Kidney (tissue), 14 donors: ENCODE results near the gene LCN15. TPM values are rescaled to one million over a fixed set of nuclear protein-coding genes. Genes with fewer than 3 reads are reported as not detected.
A peak's percentile ranks its signal among the peaks of the same experiment; 100 is the strongest.

ENCODE experiments used
- DNase-seq, 5 donors: peaks; one replicate each; pipeline ENCODE4 v3.0.0-alpha.2; 2013 to 2020
- FAIRE-seq: peaks from 2 replicates; lab custom pipeline; 2012; peaks lifted over from hg19 to GRCh38; lab: Jason Lieb, UNC
- H3K27ac ChIP-seq, 2 donors: one replicate each; pipeline ENCODE4 v1.7.0; 2013; ENCODE audit warnings: low read depth in 2 of 2, low read length in 2 of 2, inconsistent platforms in 1 of 2
- H3K27me3 ChIP-seq: one replicate; pipeline ENCODE4 v1.7.1; 2013; ENCODE audit warnings: low read length, inconsistent platforms; ENCODE audit not compliant: control insufficient read depth, insufficient read depth
- H3K36me3 ChIP-seq, 3 donors: one replicate each; pipeline versions ENCODE4 v1.7.0 to v1.7.1; 2013; ENCODE audit warnings: low read length in 3 of 3, control low read depth in 1 of 3, inconsistent platforms in 1 of 3; ENCODE audit not compliant: insufficient read depth in 3 of 3, control insufficient read depth in 2 of 3
- H3K4me1 ChIP-seq, 3 donors: one replicate each; pipeline versions ENCODE4 v1.7.0 to v1.7.1; 2013; ENCODE audit warnings: low read length in 3 of 3, inconsistent platforms in 1 of 3, low read depth in 1 of 3; ENCODE audit not compliant: control insufficient read depth in 2 of 3, insufficient read depth in 2 of 3
- H3K4me3 ChIP-seq, 3 donors: one replicate each; pipeline versions ENCODE4 v1.7.0 to v1.8.1; 2013; ENCODE audit warnings: low read length in 3 of 3, control low read depth in 1 of 3, inconsistent platforms in 1 of 3
- H3K9ac ChIP-seq, 3 donors: one replicate each; pipeline versions ENCODE4 v1.7.0 to v1.7.1; 2013; ENCODE audit warnings: low read length in 3 of 3, control low read depth in 1 of 3, inconsistent platforms in 1 of 3
- H3K9me3 ChIP-seq, 3 donors: one replicate each; pipeline versions ENCODE4 v1.7.0 to v1.7.1; 2013; ENCODE audit warnings: low read length in 3 of 3, control low read depth in 1 of 3, inconsistent platforms in 1 of 3; ENCODE audit not compliant: control insufficient read depth in 2 of 3, insufficient read depth in 1 of 3
- CTCF ChIP-seq: IDR thresholded peaks from 3 replicates; pipeline ENCODE4 v1.5.1; 2012; ENCODE audit warnings: mild to moderate bottlenecking, moderate library complexity, borderline replicate concordance; ENCODE audit not compliant: insufficient read depth; ENCODE audit errors: extremely low read depth
- intact Hi-C: fragments of 100-400 bp; cut with DNase I; formaldehyde crosslinking; loops from one replicate; pipeline ENCODE4 v1.11.1; 2022
- polyA plus RNA-seq: library from polyadenylated mRNA; stranded (reverse); fragments of 350-450 nt; fragmentation: Illumina TruSeq; extraction: RNeasy Lipid Tissue Mini Kit (QIAGEN cat#74804); gene quantifications from one replicate; pipeline ENCODE4 v1.2.3, GENCODE V29; 2014; ENCODE audit warnings: low read depth, low replicate concordance; ENCODE audit not compliant: insufficient read depth
- total RNA-seq: library from RNA; stranded (reverse); fragmentation: NEBNext Ultra II Directional; extraction: Animal tissue kit (Norgen Biotek cat#: 25700); gene quantifications from one replicate; pipeline ENCODE4 v1.2.1, GENCODE V29; 2021
- donor health status: control.
- donor health status: control.
- donor health status: control.
- donor health status: control.
- donor health status: control.
- donor health status: DM: yes; HTN: yes; CAD: no.
- donor health status: Normal renal cell carcinoma (clear cell type).

Gene LCN15
- total and polyA plus RNA-seq, 2 donors from 2014 or later, result not detected

DNA sequence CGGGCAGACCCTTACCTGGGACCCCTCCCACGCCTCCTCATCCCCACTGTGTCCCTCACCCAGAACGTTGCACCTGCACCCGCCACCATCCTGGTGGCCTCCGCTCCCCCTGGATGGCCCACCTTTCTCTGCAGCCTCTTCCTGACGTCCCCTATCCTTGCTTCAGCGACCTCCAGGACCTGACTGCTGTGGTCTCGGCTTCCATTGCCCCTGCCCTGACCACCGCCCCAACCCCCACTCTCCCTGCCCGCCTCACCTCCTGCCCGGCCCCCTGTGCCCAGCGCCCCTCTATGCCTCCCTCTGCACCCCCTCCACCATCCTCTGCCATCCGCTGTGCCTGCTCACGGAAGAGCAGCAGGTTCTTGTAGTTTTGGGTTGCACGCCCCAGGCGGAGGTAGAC lies 23.8 kb downstream of the LCN15 start:
- Histone ChIP-seq H3K4me3 (no peak overlapping the region), H3K9ac (no peak overlapping the region), H3K9me3 (no peaks in the 10 kb centered on the region), H3K27me3 (no peaks in the 10 kb centered on the region), H3K36me3 (no peaks in the 10 kb centered on the region), H3K27ac (no peak overlapping the region), H3K4me1 (peaks cover 0 to 16% (median 4%) of the 10 kb centered on the region in 3 donors)
- intact Hi-C loops, result no loop called here
- DNase-seq (peak in 1 of 5 donors; percentile 77), FAIRE-seq (no peak)
- TF ChIP-seq CTCF, result no peak

GRCh38 chr9:136740069-136740468 lies 24.2 kb downstream of the LCN15 start:
- TF ChIP-seq CTCF, result no peak
- intact Hi-C loops, result no loop called here
- no peak for FAIRE-seq
- H3K9me3 ChIP-seq, result no peaks in the 10 kb centered on the region
- no peak overlapping the region for H3K4me3 ChIP-seq
- no peaks in the 10 kb centered on the region for H3K27me3 ChIP-seq
- H3K27ac ChIP-seq, result no peak overlapping the region
- H3K4me1 ChIP-seq, result peaks cover 0 to 16% (median 4%) of the 10 kb centered on the region in 3 donors
- H3K36me3 ChIP-seq, result no peaks in the 10 kb centered on the region
- DNase-seq, result no peak
- H3K9ac ChIP-seq, result no peak overlapping the region

DNA sequence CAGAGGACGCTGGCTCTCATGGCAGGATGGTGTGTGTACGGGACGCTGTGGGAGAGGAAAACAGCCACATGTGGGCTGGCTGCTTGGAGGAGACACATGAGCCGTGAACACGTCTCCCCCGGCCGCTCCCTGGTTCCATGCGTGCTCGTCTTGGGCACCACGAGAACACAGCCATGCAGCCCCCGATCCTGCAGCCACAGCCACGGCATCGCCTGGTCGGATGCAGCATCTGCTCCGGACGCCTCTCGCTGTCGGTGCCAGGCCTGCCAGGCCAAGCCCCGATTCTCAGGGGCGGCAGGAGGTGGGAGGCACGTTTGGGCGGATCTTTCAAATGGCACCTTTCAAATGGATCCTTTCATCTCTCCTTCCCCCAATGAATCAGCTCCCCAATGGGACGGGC lies 24.8 kb downstream of the LCN15 start:
- peaks cover 0 to 16% (median 4%) of the 10 kb centered on the region in 3 donors for H3K4me1 ChIP-seq
- H3K4me3 ChIP-seq, result no peak overlapping the region
- no peaks in the 10 kb centered on the region for H3K27me3 ChIP-seq
- DNase-seq, result no peak
- no peak for FAIRE-seq
- intact Hi-C loops, result no loop called here
- TF ChIP-seq CTCF, result no peak
- no peak overlapping the region for H3K9ac ChIP-seq
- no peak overlapping the region for H3K27ac ChIP-seq
- no peaks in the 10 kb centered on the region for H3K9me3 ChIP-seq
- no peaks in the 10 kb centered on the region for H3K36me3 ChIP-seq

DNA sequence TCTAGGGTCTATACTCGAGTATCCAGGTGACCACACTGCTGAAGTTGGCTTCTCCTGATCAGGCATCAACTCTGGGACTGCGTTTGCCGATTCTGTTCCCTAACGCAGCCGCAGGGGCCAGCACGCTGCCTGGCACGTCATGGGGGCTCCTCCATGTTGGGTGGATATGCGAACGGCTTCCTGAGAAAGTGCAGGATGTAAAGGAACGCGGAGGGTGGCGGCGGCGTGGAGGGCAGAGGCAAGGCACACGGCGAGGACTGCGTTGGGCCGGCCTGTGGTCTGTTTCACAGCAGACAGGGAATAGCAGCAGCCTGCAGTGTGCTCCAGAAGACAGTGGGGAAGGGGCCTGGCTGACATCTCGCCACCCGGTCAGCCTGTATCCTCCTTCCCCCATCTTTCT lies 25.4 kb downstream of the LCN15 start:
- FAIRE-seq (no peak), DNase-seq (no peak)
- H3K27me3 ChIP-seq, result no peaks in the 10 kb centered on the region
- H3K27ac ChIP-seq, result no peak overlapping the region
- H3K9ac ChIP-seq, result no peak overlapping the region
- H3K36me3 ChIP-seq, result no peaks in the 10 kb centered on the region
- intact Hi-C loops, result no loop called here
- no peaks in the 10 kb centered on the region for H3K9me3 ChIP-seq
- no peak overlapping the region for H3K4me3 ChIP-seq
- TF ChIP-seq CTCF, result no peak
- H3K4me1 ChIP-seq, result peaks cover 0 to 16% (median 4%) of the 10 kb centered on the region in 3 donors
